Nephron progenitor cell (in vitro differentiated cells): ENCODE measurements around the gene THAP11.
"Not testable (repeated sequence)": the region's sequence is repeated elsewhere in the genome, so short reads cannot be mapped to it uniquely, and the experiment has no call there.

ENCODE experiments used
- DNase-seq: peaks from one replicate; pipeline ENCODE4 v3.0.0; 2021
- H3K27ac Mint-ChIP-seq: 2 replicates; pipeline ENCODE4 v1.8.0; 2021; ENCODE audit warnings: mild to moderate bottlenecking, moderate library complexity, mixed read lengths
- H3K27me3 Mint-ChIP-seq: 2 replicates; pipeline ENCODE4 v1.8.0; 2021; ENCODE audit warnings: mild to moderate bottlenecking, low read depth, mixed read lengths; ENCODE audit not compliant: poor library complexity
- H3K36me3 Mint-ChIP-seq: 2 replicates; pipeline ENCODE4 v1.8.0; 2021; ENCODE audit warnings: low read depth, mixed read lengths
- H3K4me1 Mint-ChIP-seq: 2 replicates; pipeline ENCODE4 v1.8.0; 2021; ENCODE audit warnings: mixed read lengths
- H3K4me3 Mint-ChIP-seq: 2 replicates; pipeline ENCODE4 v1.8.0; 2021; ENCODE audit warnings: mild to moderate bottlenecking, moderate library complexity, mixed read lengths
- H3K9me3 Mint-ChIP-seq: 2 replicates; pipeline ENCODE4 v1.8.0; 2021; ENCODE audit warnings: mild to moderate bottlenecking, moderate library complexity, mixed read lengths
- TF ChIP-seq, protein P1 (sequence below): fragments of 200-600 bp; sonication (generic); IDR thresholded peaks from 2 replicates; pipeline ENCODE4 v1.5.0; 2021; ENCODE audit warnings: antibody characterized with exemption

The THAP11 gene

DNA sequence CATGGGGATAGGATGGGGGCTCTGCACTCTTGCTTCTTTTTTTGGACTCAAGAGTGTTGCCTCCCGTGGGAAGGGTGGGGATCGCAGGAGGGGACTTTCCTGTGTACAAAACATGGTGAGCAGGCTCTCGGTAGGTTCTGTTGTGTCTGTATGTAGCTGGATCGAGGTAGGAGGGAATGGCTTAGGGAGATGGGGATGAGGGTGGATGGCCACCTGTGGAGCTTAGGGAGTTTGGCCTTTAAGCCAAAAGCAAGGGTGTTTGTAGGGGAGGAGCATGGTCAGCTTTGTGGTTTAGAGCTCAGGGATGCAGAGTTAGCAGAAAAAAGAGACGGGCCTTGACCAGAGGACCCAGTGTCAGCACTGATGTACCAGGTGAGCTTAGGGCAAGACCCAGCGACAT is 19.8 kb downstream of the THAP11 start:
- no peak for DNase-seq
- TF ChIP-seq, protein P1, sequence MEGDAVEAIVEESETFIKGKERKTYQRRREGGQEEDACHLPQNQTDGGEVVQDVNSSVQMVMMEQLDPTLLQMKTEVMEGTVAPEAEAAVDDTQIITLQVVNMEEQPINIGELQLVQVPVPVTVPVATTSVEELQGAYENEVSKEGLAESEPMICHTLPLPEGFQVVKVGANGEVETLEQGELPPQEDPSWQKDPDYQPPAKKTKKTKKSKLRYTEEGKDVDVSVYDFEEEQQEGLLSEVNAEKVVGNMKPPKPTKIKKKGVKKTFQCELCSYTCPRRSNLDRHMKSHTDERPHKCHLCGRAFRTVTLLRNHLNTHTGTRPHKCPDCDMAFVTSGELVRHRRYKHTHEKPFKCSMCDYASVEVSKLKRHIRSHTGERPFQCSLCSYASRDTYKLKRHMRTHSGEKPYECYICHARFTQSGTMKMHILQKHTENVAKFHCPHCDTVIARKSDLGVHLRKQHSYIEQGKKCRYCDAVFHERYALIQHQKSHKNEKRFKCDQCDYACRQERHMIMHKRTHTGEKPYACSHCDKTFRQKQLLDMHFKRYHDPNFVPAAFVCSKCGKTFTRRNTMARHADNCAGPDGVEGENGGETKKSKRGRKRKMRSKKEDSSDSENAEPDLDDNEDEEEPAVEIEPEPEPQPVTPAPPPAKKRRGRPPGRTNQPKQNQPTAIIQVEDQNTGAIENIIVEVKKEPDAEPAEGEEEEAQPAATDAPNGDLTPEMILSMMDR, result no peak
- Mint-ChIP-seq H3K4me3 (no peak overlapping the region), H3K27ac (peak overlapping the region; percentile 17), H3K9me3 (no peaks in the 10 kb centered on the region), H3K27me3 (peaks cover 3% of the 10 kb centered on the region), H3K36me3 (peaks cover 44% of the 10 kb centered on the region), H3K4me1 (peaks cover 17% of the 10 kb centered on the region)

DNA sequence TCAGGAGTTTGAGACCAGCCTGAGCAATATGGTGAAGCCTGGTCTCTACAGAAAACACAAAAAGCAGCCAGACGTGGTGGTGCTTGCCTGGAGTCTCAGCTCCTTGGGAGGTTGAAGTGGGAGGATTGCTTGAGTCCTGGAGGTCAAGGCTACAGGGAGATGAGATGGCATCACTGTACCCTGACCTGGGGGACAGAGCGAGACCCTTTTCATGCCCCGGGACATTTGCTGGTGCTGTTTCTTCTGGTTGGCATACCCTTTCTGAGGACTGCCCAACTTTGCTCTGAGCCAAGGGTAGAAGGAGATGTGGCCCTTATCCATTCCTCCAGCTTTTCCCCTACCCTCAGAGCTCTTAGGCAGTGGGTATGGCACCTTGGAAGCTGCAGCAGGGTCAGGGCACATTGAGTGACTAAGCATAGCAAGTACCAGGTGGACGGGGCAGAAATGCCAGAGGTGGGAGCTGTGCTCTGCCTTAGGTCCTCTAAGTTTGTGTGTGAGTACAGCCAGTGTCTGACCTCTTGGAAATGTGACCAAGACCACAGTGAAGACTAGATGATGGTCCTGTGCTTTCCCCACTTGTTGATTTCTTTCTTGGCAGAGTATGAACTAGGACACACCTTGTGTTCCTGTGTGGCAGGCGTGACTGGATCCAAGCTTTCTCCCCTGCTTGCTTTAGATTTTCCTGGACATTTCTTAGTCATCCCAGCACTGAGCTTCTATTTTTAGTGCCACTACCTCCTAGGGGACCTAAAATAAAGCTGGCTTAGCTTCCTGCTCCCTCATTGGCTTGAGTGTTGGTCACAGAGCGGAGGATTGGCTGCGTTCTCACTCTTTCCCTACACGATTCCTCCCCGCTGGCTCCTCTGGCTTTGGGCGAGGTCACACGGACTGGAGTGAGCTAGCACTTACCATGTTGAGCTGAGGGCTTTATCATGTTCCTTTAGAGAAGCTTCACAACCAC is 20.8 kb downstream of the THAP11 start:
- DNase-seq, result no peak
- no peaks in the 10 kb centered on the region for H3K9me3 Mint-ChIP-seq
- no peak overlapping the region for H3K4me3 Mint-ChIP-seq
- H3K4me1 Mint-ChIP-seq, result peaks cover 6% of the 10 kb centered on the region
- TF ChIP-seq, protein P1, result no peak
- peaks cover 3% of the 10 kb centered on the region for H3K27me3 Mint-ChIP-seq
- H3K27ac Mint-ChIP-seq, result peak overlapping the region; percentile 97
- peaks cover 38% of the 10 kb centered on the region for H3K36me3 Mint-ChIP-seq

DNA sequence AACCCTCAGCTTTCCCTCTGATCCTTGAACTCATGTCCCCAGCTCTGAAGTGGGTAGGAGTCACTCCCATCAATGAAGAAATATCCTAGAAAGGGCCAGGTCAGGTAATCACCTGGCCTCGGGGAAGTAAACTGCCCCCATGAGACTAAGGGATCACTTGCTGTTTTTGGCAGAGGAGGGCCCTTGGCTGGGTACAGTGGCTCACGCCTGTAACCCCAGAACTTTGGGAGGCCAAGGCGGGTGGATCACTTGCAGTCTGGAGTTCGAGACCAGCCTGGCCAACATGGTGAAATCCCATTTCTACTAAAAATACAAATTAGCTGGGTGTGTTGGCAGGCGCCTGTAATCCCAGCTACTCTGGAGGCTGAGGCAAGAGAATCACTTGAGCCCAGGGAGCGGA is 21.9 kb downstream of the THAP11 start:
- not testable (repeated sequence) for DNase-seq, H3K4me1 Mint-ChIP-seq, H3K4me3 Mint-ChIP-seq, H3K27me3 Mint-ChIP-seq, H3K9me3 Mint-ChIP-seq
- peaks cover 27% of the 10 kb centered on the region for H3K36me3 Mint-ChIP-seq
- peak overlapping the region; percentile 61 for H3K27ac Mint-ChIP-seq

DNA sequence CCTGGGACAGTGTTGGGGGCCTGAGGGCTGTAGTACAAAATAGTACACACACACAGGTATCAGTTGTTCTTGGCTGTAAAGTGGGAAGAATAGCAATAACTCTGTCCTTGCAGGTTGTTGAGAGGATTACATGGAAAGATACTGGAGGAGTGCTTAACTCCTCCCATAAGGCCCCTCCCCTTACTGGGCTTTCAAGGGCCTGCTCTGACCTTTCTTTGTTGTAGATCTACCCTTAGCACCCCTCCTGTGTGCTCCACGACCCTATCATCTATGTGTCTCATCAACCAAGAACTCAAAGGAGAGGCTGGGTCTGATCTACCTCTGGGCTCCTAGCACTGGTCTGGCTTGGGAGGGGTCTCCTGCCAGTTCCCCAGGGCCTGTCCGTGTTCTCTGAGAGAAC is 22.5 kb downstream of the THAP11 start:
- no peak overlapping the region for H3K27ac Mint-ChIP-seq
- H3K4me1 Mint-ChIP-seq, result peaks cover 6% of the 10 kb centered on the region
- H3K9me3 Mint-ChIP-seq, result no peaks in the 10 kb centered on the region
- H3K4me3 Mint-ChIP-seq, result no peak overlapping the region
- peaks cover 25% of the 10 kb centered on the region for H3K36me3 Mint-ChIP-seq
- H3K27me3 Mint-ChIP-seq, result peaks cover 3% of the 10 kb centered on the region
- no peak for DNase-seq
- TF ChIP-seq, protein P1, result no peak

DNA sequence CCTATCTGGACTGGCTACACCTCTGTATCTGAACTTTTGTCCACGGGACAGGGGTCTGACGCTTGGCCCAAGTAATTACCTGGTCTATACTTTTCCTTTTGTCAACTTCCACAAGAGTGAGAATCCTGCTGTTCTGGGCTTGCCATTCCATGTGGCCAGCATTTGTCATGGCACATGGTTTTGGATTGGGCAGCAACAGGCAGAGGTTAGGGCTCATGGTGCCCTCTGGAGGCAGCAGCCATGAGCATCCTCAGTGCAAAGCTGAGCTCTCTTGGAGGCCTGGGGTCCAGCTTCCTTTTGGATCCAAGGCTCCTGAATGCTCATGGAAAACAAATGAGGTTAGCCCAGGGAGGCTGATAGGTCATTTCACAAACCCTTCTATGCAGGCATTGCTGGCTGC is 23.2 kb downstream of the THAP11 start:
- H3K27ac Mint-ChIP-seq, result no peak overlapping the region
- peaks cover 3% of the 10 kb centered on the region for H3K27me3 Mint-ChIP-seq
- no peak for DNase-seq

DNA sequence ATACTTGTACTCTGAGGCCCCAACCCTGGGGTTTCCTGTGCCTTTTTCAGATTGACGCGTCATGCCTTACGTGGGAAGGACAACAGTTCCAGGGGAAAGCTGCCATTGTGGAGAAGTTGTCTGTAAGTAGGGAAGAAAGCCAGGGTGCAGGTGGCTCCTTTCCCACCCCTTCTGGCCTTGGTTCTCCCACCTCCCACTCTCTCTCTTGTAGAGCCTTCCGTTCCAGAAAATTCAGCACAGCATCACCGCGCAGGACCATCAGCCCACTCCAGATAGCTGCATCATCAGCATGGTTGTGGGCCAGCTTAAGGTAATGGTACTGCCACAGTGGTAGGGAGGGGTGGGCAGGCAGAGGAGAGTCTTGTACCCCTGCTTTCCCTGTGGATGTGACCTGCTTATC is 26.2 kb downstream of the THAP11 start:
- H3K36me3 Mint-ChIP-seq, result peaks cover 27% of the 10 kb centered on the region
- TF ChIP-seq, protein P1, result no peak
- H3K27ac Mint-ChIP-seq, result no peak overlapping the region
- H3K9me3 Mint-ChIP-seq, result no peaks in the 10 kb centered on the region
- DNase-seq, result no peak
- H3K27me3 Mint-ChIP-seq, result no peaks in the 10 kb centered on the region
- H3K4me1 Mint-ChIP-seq, result peaks cover 7% of the 10 kb centered on the region
- H3K4me3 Mint-ChIP-seq, result no peak overlapping the region

More for the DNA sequence above, 23.2 kb downstream of the THAP11 start:
- H3K9me3 Mint-ChIP-seq, result no peaks in the 10 kb centered on the region
- peaks cover 6% of the 10 kb centered on the region for H3K4me1 Mint-ChIP-seq
- H3K36me3 Mint-ChIP-seq, result peaks cover 27% of the 10 kb centered on the region
- no peak overlapping the region for H3K4me3 Mint-ChIP-seq
- TF ChIP-seq, protein P1, result no peak
